Right lobe of liver (tissue), 4 donors: ENCODE data around the gene SFRP2.

Source experiments
- POLR2A ChIP-seq: fragments of 450-650 bp; IDR thresholded peaks from one replicate; pipeline ENCODE4 v1.6.1; 2017; ENCODE audit warnings: antibody characterized with exemption, mild to moderate bottlenecking
- TF ChIP-seq, protein P1 (sequence below), 4 donors: fragments of 200-600 bp in 3 of 4; fragments of 450-650 bp in 1 of 4; IDR thresholded peaks; one replicate each; pipeline versions ENCODE4 v1.5.1 to v1.8.0; 2016 to 2022; ENCODE audit warnings: antibody characterized with exemption in 4 of 4, mild to moderate bottlenecking in 2 of 4
- donor health status: DM: no; HTN: no; CAD: no.
- donor health status: DM: no; HTN: no; CAD: no.
- donor health status: DM: no; HTN: yes; CAD: no.

DNA sequence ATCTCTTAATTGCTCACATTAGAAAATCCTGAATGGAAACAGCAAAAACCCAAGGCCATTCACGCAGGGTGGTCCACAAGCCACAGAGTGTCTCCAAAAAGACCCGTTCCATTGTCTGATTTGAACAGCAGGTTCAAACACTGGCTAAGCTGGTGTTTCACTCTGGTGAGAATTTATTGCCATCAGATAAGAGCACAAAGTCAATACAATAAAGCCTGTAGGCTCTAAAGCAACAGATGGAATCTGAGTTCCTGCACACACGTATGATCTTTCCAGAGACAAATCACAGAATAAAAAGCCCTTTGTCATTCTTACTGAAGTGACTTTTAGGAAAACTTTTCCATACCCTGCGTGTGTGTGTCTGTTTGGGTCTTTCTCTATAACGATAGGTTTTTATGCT lies 5.1 kb upstream of the SFRP2 start:
- TF ChIP-seq, protein P1, sequence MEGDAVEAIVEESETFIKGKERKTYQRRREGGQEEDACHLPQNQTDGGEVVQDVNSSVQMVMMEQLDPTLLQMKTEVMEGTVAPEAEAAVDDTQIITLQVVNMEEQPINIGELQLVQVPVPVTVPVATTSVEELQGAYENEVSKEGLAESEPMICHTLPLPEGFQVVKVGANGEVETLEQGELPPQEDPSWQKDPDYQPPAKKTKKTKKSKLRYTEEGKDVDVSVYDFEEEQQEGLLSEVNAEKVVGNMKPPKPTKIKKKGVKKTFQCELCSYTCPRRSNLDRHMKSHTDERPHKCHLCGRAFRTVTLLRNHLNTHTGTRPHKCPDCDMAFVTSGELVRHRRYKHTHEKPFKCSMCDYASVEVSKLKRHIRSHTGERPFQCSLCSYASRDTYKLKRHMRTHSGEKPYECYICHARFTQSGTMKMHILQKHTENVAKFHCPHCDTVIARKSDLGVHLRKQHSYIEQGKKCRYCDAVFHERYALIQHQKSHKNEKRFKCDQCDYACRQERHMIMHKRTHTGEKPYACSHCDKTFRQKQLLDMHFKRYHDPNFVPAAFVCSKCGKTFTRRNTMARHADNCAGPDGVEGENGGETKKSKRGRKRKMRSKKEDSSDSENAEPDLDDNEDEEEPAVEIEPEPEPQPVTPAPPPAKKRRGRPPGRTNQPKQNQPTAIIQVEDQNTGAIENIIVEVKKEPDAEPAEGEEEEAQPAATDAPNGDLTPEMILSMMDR (IDR thresholded peaks at IDR 0.05): no peak
- no peak for TF ChIP-seq POLR2A
